Stimulated activated naive CD8-positive, alpha-beta T cell treated with anti-CD3 and anti-CD28 coated beads, Interleukin-15, Interleukin-2, amounts not matched to agents 100 ng/mL and 50 ng/mL, for 24 hours (primary cell): ENCODE results near the gene DKK1.

Source experiments
- H3K27ac Mint-ChIP-seq: one replicate; pipeline ENCODE4 v1.8.0; 2021; ENCODE audit warnings: mild to moderate bottlenecking, mixed read lengths
- H3K27me3 Mint-ChIP-seq: one replicate; pipeline ENCODE4 v1.8.0; 2021; ENCODE audit warnings: mixed read lengths
- H3K36me3 Mint-ChIP-seq: one replicate; pipeline ENCODE4 v1.8.0; 2021; ENCODE audit warnings: low read depth, mixed read lengths
- H3K4me1 Mint-ChIP-seq: one replicate; pipeline ENCODE4 v1.8.0; 2021; ENCODE audit warnings: low read depth, mixed read lengths
- H3K4me3 Mint-ChIP-seq: one replicate; pipeline ENCODE4 v1.8.0; 2021; ENCODE audit warnings: mild to moderate bottlenecking, mixed read lengths
- H3K9me3 Mint-ChIP-seq: one replicate; pipeline ENCODE4 v1.8.0; 2021; ENCODE audit warnings: mixed read lengths

The DKK1 gene

GRCh38 chr10:52308251-52309031 lies 5.6 kb upstream of the DKK1 start:
- no peaks in the 10 kb centered on the region for H3K36me3 Mint-ChIP-seq
- no peaks in the 10 kb centered on the region for H3K9me3 Mint-ChIP-seq
- peaks cover 50% of the 10 kb centered on the region for H3K27me3 Mint-ChIP-seq
- peaks cover 9% of the 10 kb centered on the region for H3K4me1 Mint-ChIP-seq
- H3K27ac Mint-ChIP-seq, result no peak overlapping the region
- peak overlapping the region; percentile 60 for H3K4me3 Mint-ChIP-seq

- H3K27ac Mint-ChIP-seq, result no peak overlapping the region
- H3K4me1 Mint-ChIP-seq, result peaks cover 16% of the 10 kb centered on the region
- H3K36me3 Mint-ChIP-seq, result no peaks in the 10 kb centered on the region
- no peaks in the 10 kb centered on the region for H3K9me3 Mint-ChIP-seq
- H3K4me3 Mint-ChIP-seq, result peak overlapping the region; percentile 34
- H3K27me3 Mint-ChIP-seq, result peaks cover 70% of the 10 kb centered on the region
Measured at GRCh38 chr10:52312942-52313255, 1.2 kb upstream of the DKK1 start.

- peaks cover 16% of the 10 kb centered on the region for H3K4me1 Mint-ChIP-seq
- peak overlapping the region; percentile 34 for H3K4me3 Mint-ChIP-seq
Measured at GRCh38 chr10:52313256-52313932, 687 bp upstream of the DKK1 start.

GRCh38 chr10:52314822-52315552 lies 906 bp downstream of the DKK1 start:
- Mint-ChIP-seq H3K36me3 (no peaks in the 10 kb centered on the region), H3K4me3 (peak overlapping the region; percentile 57), H3K27ac (no peak overlapping the region), H3K9me3 (no peaks in the 10 kb centered on the region), H3K27me3 (peaks cover 50% of the 10 kb centered on the region), H3K4me1 (peaks cover 12% of the 10 kb centered on the region)

More at GRCh38 chr10:52313256-52313932, 687 bp upstream of the DKK1 start:
- no peaks in the 10 kb centered on the region for H3K9me3 Mint-ChIP-seq
- peaks cover 65% of the 10 kb centered on the region for H3K27me3 Mint-ChIP-seq
- H3K36me3 Mint-ChIP-seq, result no peaks in the 10 kb centered on the region
- no peak overlapping the region for H3K27ac Mint-ChIP-seq

- Mint-ChIP-seq H3K27me3 (peaks cover 46% of the 10 kb centered on the region), H3K27ac (no peak overlapping the region), H3K4me1 (peaks cover 12% of the 10 kb centered on the region), H3K9me3 (no peaks in the 10 kb centered on the region), H3K36me3 (no peaks in the 10 kb centered on the region), H3K4me3 (no peak overlapping the region)
Measured at GRCh38 chr10:52316001-52316400, 1.9 kb downstream of the DKK1 start.

- Mint-ChIP-seq H3K27ac (no peak overlapping the region), H3K36me3 (no peaks in the 10 kb centered on the region), H3K27me3 (peaks cover 41% of the 10 kb centered on the region), H3K4me1 (peaks cover 12% of the 10 kb centered on the region), H3K9me3 (no peaks in the 10 kb centered on the region), H3K4me3 (no peak overlapping the region)
Measured at GRCh38 chr10:52316500-52316899, 2.4 kb downstream of the DKK1 start.

- Mint-ChIP-seq H3K27me3 (peaks cover 27% of the 10 kb centered on the region), H3K4me3 (no peak overlapping the region), H3K27ac (no peak overlapping the region), H3K4me1 (peaks cover 9% of the 10 kb centered on the region), H3K9me3 (peaks cover under 1% of the 10 kb centered on the region), H3K36me3 (no peaks in the 10 kb centered on the region)
Measured at GRCh38 chr10:52318136-52318701, 4.1 kb downstream of the DKK1 start.

- peaks cover 4% of the 10 kb centered on the region for H3K4me1 Mint-ChIP-seq
- no peaks in the 10 kb centered on the region for H3K36me3 Mint-ChIP-seq
- H3K9me3 Mint-ChIP-seq, result peaks cover 5% of the 10 kb centered on the region
- H3K27ac Mint-ChIP-seq, result no peak overlapping the region
- peaks cover 28% of the 10 kb centered on the region for H3K27me3 Mint-ChIP-seq
- no peak overlapping the region for H3K4me3 Mint-ChIP-seq
Measured at GRCh38 chr10:52318822-52319464, 4.9 kb downstream of the DKK1 start.

- Mint-ChIP-seq H3K27ac (no peak overlapping the region), H3K9me3 (peaks cover 5% of the 10 kb centered on the region), H3K36me3 (no peaks in the 10 kb centered on the region), H3K4me1 (no peaks in the 10 kb centered on the region), H3K27me3 (peaks cover 18% of the 10 kb centered on the region), H3K4me3 (no peak overlapping the region)
Measured at GRCh38 chr10:52319926-52320325, 5.8 kb downstream of the DKK1 start.

GRCh38 chr10:52322323-52322722 lies 8.2 kb downstream of the DKK1 start:
- Mint-ChIP-seq H3K27ac (no peak overlapping the region), H3K9me3 (peaks cover 5% of the 10 kb centered on the region), H3K27me3 (peaks cover 7% of the 10 kb centered on the region), H3K4me1 (no peaks in the 10 kb centered on the region), H3K36me3 (no peaks in the 10 kb centered on the region), H3K4me3 (no peak overlapping the region)

GRCh38 chr10:52322936-52323335 lies 8.9 kb downstream of the DKK1 start:
- Mint-ChIP-seq H3K36me3 (no peaks in the 10 kb centered on the region), H3K4me3 (no peak overlapping the region), H3K27me3 (peaks cover 7% of the 10 kb centered on the region), H3K9me3 (peaks cover 5% of the 10 kb centered on the region), H3K27ac (no peak overlapping the region), H3K4me1 (no peaks in the 10 kb centered on the region)

GRCh38 chr10:52326382-52326781 lies 12.3 kb downstream of the DKK1 start:
- Mint-ChIP-seq H3K36me3 (no peaks in the 10 kb centered on the region), H3K9me3 (peaks cover 5% of the 10 kb centered on the region)

GRCh38 chr10:52331638-52332364 lies 17.7 kb downstream of the DKK1 start:
- Mint-ChIP-seq H3K27me3 (no peaks in the 10 kb centered on the region), H3K27ac (no peak overlapping the region), H3K9me3 (no peaks in the 10 kb centered on the region), H3K4me1 (no peaks in the 10 kb centered on the region), H3K4me3 (no peak overlapping the region), H3K36me3 (no peaks in the 10 kb centered on the region)

More at GRCh38 chr10:52326382-52326781, 12.3 kb downstream of the DKK1 start:
- Mint-ChIP-seq H3K4me3 (no peak overlapping the region), H3K4me1 (no peaks in the 10 kb centered on the region), H3K27ac (no peak overlapping the region), H3K27me3 (peaks cover 7% of the 10 kb centered on the region)

- Mint-ChIP-seq H3K36me3 (no peaks in the 10 kb centered on the region), H3K27me3 (no peaks in the 10 kb centered on the region), H3K4me1 (no peaks in the 10 kb centered on the region), H3K27ac (no peak overlapping the region), H3K9me3 (no peaks in the 10 kb centered on the region), H3K4me3 (no peak overlapping the region)
Measured at GRCh38 chr10:52332815-52333214, 18.7 kb downstream of the DKK1 start.
